Mesenchymal stem cell (in vitro differentiated cells and primary cell): ENCODE measurements around the gene SYT14.

ENCODE experiments used
- DNase-seq: peaks from one replicate; pipeline ENCODE4 v3.0.0-alpha.2; 2013
- H2AFZ ChIP-seq: one replicate; pipeline ENCODE4 v1.6.1; 2013; ENCODE audit warnings: low read depth, mild to moderate bottlenecking, control low read depth, inconsistent platforms, low read length, moderate library complexity
- H2AK5ac ChIP-seq: 2 replicates; pipeline ENCODE4 v1.6.1; 2013; ENCODE audit warnings: low read length, moderate library complexity, mild to moderate bottlenecking, inconsistent platforms; ENCODE audit not compliant: severe bottlenecking
- H2BK120ac ChIP-seq: one replicate; pipeline ENCODE4 v1.6.1; 2013; ENCODE audit warnings: low read depth, mild to moderate bottlenecking, inconsistent platforms, low read length, moderate library complexity
- H2BK12ac ChIP-seq, 2 experiments: one replicate each; pipeline ENCODE4 v1.6.1; 2013; ENCODE audit warnings: inconsistent platforms in 2 of 2, low read length in 2 of 2, mild to moderate bottlenecking in 2 of 2, moderate library complexity in 2 of 2, control low read depth in 1 of 2
- H2BK15ac ChIP-seq: one replicate; pipeline ENCODE4 v1.6.1; 2013; ENCODE audit warnings: mild to moderate bottlenecking, low read depth, inconsistent platforms; ENCODE audit not compliant: poor library complexity, severe bottlenecking
- H2BK5ac ChIP-seq: 2 replicates; pipeline ENCODE4 v1.6.1; 2013; ENCODE audit warnings: low read depth, mild to moderate bottlenecking, low read length, control low read depth, inconsistent platforms; ENCODE audit not compliant: poor library complexity, severe bottlenecking
- H3K14ac ChIP-seq, 2 experiments: one replicate each; pipeline ENCODE4 v1.6.1; 2013; ENCODE audit warnings: inconsistent platforms in 2 of 2, low read length in 2 of 2, control low read depth in 1 of 2, mild to moderate bottlenecking in 1 of 2, moderate library complexity in 1 of 2
- H3K18ac ChIP-seq, 2 experiments: one replicate each; pipeline ENCODE4 v1.6.1; 2013; ENCODE audit warnings: inconsistent platforms in 2 of 2, low read length in 2 of 2, control low read depth in 1 of 2, low read depth in 1 of 2, mild to moderate bottlenecking in 1 of 2
- H3K23ac ChIP-seq, 2 experiments: one replicate each; pipeline ENCODE4 v1.6.1; 2013; ENCODE audit warnings: inconsistent platforms in 2 of 2, low read length in 2 of 2, mild to moderate bottlenecking in 2 of 2, moderate library complexity in 2 of 2, control low read depth in 1 of 2
- H3K27ac ChIP-seq: 2 replicates; pipeline ENCODE4 v1.5.1; 2013; ENCODE audit warnings: mild to moderate bottlenecking, moderate library complexity, low read length, control low read depth, inconsistent platforms; ENCODE audit not compliant: poor library complexity, severe bottlenecking
- H3K27me3 ChIP-seq, 2 experiments: 2 replicates each; pipeline versions ENCODE4 v1.6.1 to v1.7.0; 2013; ENCODE audit warnings: low read length in 2 of 2, mild to moderate bottlenecking in 2 of 2, moderate library complexity in 2 of 2, control low read depth in 1 of 2, inconsistent platforms in 1 of 2; ENCODE audit not compliant: control insufficient read depth in 1 of 2, insufficient read depth in 1 of 2
- H3K36me3 ChIP-seq, 2 experiments: 2 replicates each; pipeline versions ENCODE4 v1.6.1 to v1.7.0; 2013; ENCODE audit warnings: low read length in 2 of 2, control low read depth in 1 of 2, inconsistent platforms in 1 of 2, low read depth in 1 of 2, mild to moderate bottlenecking in 1 of 2; ENCODE audit not compliant: insufficient read depth in 2 of 2, control insufficient read depth in 1 of 2
- H3K4ac ChIP-seq, 2 experiments: one replicate each; pipeline ENCODE4 v1.6.1; 2013; ENCODE audit warnings: inconsistent platforms in 2 of 2, low read length in 2 of 2, mild to moderate bottlenecking in 2 of 2, moderate library complexity in 2 of 2, control low read depth in 1 of 2, low read depth in 1 of 2
- H3K4me1 ChIP-seq: 2 replicates; pipeline ENCODE4 v1.6.1; 2013; ENCODE audit warnings: low read depth, low read length, control low read depth; ENCODE audit not compliant: control insufficient read depth, insufficient read depth
- H3K4me2 ChIP-seq: 2 replicates; pipeline ENCODE4 v1.6.1; 2013; ENCODE audit warnings: low read length, mild to moderate bottlenecking, inconsistent platforms; ENCODE audit not compliant: poor library complexity, severe bottlenecking
- H3K4me3 ChIP-seq, 2 experiments: 2 replicates each; pipeline versions ENCODE4 v1.5.1 to v1.7.0; 2013; ENCODE audit warnings: low read length in 2 of 2, mild to moderate bottlenecking in 2 of 2, control low read depth in 1 of 2, low read depth in 1 of 2; ENCODE audit not compliant: insufficient read depth in 1 of 2
- H3K79me1 ChIP-seq: replicated peaks from 2 replicates; pipeline ENCODE4 v1.6.1; 2013; ENCODE audit warnings: mild to moderate bottlenecking, control low read depth, low read length, inconsistent platforms; ENCODE audit not compliant: poor library complexity, severe bottlenecking
- H3K9ac ChIP-seq: 2 replicates; pipeline ENCODE4 v1.7.0; 2013; ENCODE audit warnings: mild to moderate bottlenecking, low read length, moderate library complexity
- H3K9me3 ChIP-seq: 2 replicates; pipeline ENCODE4 v1.7.0; 2013; ENCODE audit warnings: mild to moderate bottlenecking, low read length; ENCODE audit not compliant: control insufficient read depth
- H4K8ac ChIP-seq: one replicate; pipeline ENCODE4 v1.6.1; 2013; ENCODE audit warnings: inconsistent platforms, mild to moderate bottlenecking, low read length, moderate library complexity
- H4K91ac ChIP-seq: one replicate; pipeline ENCODE4 v1.6.1; 2013; ENCODE audit warnings: mild to moderate bottlenecking, low read length, inconsistent platforms
- WGBS: methylation state at CpG from one replicate; pipeline ENCODE4 v1.1.7; 2013; ENCODE audit warnings: mixed read lengths; 5-methylcytosine and 5-hydroxymethylcytosine counted together

Gene SYT14

GRCh38 chr1:210125143-210125542 is 187.1 kb downstream of the SYT14 start:
- no peak overlapping the region for H2BK120ac ChIP-seq
- no peaks in the 10 kb centered on the region for H3K36me3 ChIP-seq
- peaks cover 0 to 4% of the 10 kb centered on the region in 2 experiments for H3K27me3 ChIP-seq
- no peak for DNase-seq
- H2BK12ac ChIP-seq = no peak overlapping the region
- H3K4ac ChIP-seq = no peak overlapping the region
- no peak overlapping the region for H2AK5ac ChIP-seq
- no peak overlapping the region for H2BK5ac ChIP-seq
- no peak overlapping the region for H3K4me2 ChIP-seq
- H3K9ac ChIP-seq = no peak overlapping the region
- H4K8ac ChIP-seq = no peak overlapping the region
- H3K9me3 ChIP-seq = no peaks in the 10 kb centered on the region
- no peak overlapping the region for H3K14ac ChIP-seq
- H2BK15ac ChIP-seq = no peak overlapping the region
- 95% methylated on average over 2 of the region's 4 CpGs for WGBS
- peaks cover 3% of the 10 kb centered on the region for H3K79me1 ChIP-seq
- no peak overlapping the region for H4K91ac ChIP-seq
- H3K4me3 ChIP-seq = no peak overlapping the region
- H3K4me1 ChIP-seq = no peaks in the 10 kb centered on the region
- H3K23ac ChIP-seq = no peak overlapping the region
- no peak overlapping the region for H2AFZ ChIP-seq
- H3K18ac ChIP-seq = no peak overlapping the region
- H3K27ac ChIP-seq = no peak overlapping the region

GRCh38 chr1:210129092-210129491 is 191.1 kb downstream of the SYT14 start:
- no peak overlapping the region for H4K8ac ChIP-seq
- H3K4me1 ChIP-seq = no peaks in the 10 kb centered on the region
- H3K14ac ChIP-seq = no peak overlapping the region
- no peaks in the 10 kb centered on the region for H3K9me3 ChIP-seq
- no peak overlapping the region for H3K4me3 ChIP-seq
- peaks cover 3% of the 10 kb centered on the region for H3K79me1 ChIP-seq
- no peak overlapping the region for H2AFZ ChIP-seq
- H3K36me3 ChIP-seq = no peaks in the 10 kb centered on the region
- H3K9ac ChIP-seq = no peak overlapping the region
- H2AK5ac ChIP-seq = no peak overlapping the region
- H3K18ac ChIP-seq = no peak overlapping the region
- H2BK120ac ChIP-seq = no peak overlapping the region
- WGBS = 75% methylated on average over 4 of the region's 4 CpGs
- no peak overlapping the region for H3K4ac ChIP-seq
- H3K27me3 ChIP-seq = peaks cover 0 to 7% of the 10 kb centered on the region in 2 experiments
- no peak overlapping the region for H2BK5ac ChIP-seq
- no peak overlapping the region for H2BK15ac ChIP-seq
- H3K27ac ChIP-seq = no peak overlapping the region
- no peak overlapping the region for H4K91ac ChIP-seq
- DNase-seq = no peak
- peak overlapping the region in 1 of 2 experiments; percentile 52 for H3K23ac ChIP-seq
- no peak overlapping the region for H3K4me2 ChIP-seq
- no peak overlapping the region for H2BK12ac ChIP-seq

GRCh38 chr1:210129759-210130158 is 191.7 kb downstream of the SYT14 start:
- Histone ChIP-seq H4K8ac (no peak overlapping the region), H3K9ac (no peak overlapping the region), H2BK5ac (no peak overlapping the region), H3K4ac (no peak overlapping the region), H3K14ac (no peak overlapping the region), H3K4me3 (no peak overlapping the region), H3K9me3 (no peaks in the 10 kb centered on the region), H3K23ac (no peak overlapping the region), H3K18ac (no peak overlapping the region), H4K91ac (no peak overlapping the region), H3K79me1 (peaks cover 3% of the 10 kb centered on the region), H3K27me3 (peaks cover 0 to 7% of the 10 kb centered on the region in 2 experiments), H3K27ac (no peak overlapping the region), H3K4me2 (no peak overlapping the region), H2BK15ac (no peak overlapping the region), H2BK12ac (no peak overlapping the region), H3K36me3 (no peaks in the 10 kb centered on the region), H2AK5ac (no peak overlapping the region), H2BK120ac (no peak overlapping the region), H2AFZ (no peak overlapping the region), H3K4me1 (no peaks in the 10 kb centered on the region)
- no peak for DNase-seq
- WGBS = 79% methylated on average over 1 of the region's 2 CpGs

DNA sequence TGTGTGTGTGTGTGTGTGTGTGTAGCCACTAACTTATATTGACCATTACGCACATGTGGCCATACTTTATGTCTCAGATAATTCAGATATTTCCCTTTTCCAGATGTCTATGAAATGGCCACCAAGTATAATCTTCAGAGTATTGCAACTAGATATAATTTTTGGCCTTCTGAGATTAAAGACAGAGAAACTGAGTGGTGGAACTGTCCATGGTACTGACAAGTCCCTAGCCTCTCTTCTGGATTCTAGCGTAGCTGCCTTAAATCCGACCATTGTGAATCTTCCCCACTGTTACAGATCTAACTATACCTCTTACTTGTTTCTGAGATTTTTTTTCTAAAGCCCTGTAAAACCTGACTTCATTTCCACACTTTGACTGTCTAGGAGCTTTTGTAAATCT is 194.6 kb downstream of the SYT14 start:
- H4K91ac ChIP-seq = no peak overlapping the region
- no peaks in the 10 kb centered on the region for H3K9me3 ChIP-seq
- no peak overlapping the region for H2BK15ac ChIP-seq
- H2BK12ac ChIP-seq = no peak overlapping the region
- H3K18ac ChIP-seq = no peak overlapping the region
- 62% methylated on average over 2 of the region's 3 CpGs for WGBS
- no peak overlapping the region for H2BK120ac ChIP-seq
- no peak overlapping the region for H3K9ac ChIP-seq
- DNase-seq = peak; percentile 52
- no peak overlapping the region for H2AK5ac ChIP-seq
- no peaks in the 10 kb centered on the region for H3K36me3 ChIP-seq
- no peak overlapping the region for H3K27ac ChIP-seq
- no peak overlapping the region for H2AFZ ChIP-seq
- H4K8ac ChIP-seq = no peak overlapping the region
- H2BK5ac ChIP-seq = no peak overlapping the region
- H3K4me3 ChIP-seq = no peak overlapping the region
- H3K4me2 ChIP-seq = no peak overlapping the region
- no peak overlapping the region for H3K23ac ChIP-seq
- H3K14ac ChIP-seq = no peak overlapping the region
- H3K79me1 ChIP-seq = no peaks in the 10 kb centered on the region
- H3K4me1 ChIP-seq = no peaks in the 10 kb centered on the region
- H3K4ac ChIP-seq = no peak overlapping the region
- H3K27me3 ChIP-seq = peaks cover 0 to 7% of the 10 kb centered on the region in 2 experiments
